SK-N-MC (cell line): ENCODE measurements around the gene BAD.

Experiments
- EZH2 ChIP-seq: fragments of 200-600 bp; sonication (generic); IDR thresholded peaks from one replicate; pipeline ENCODE4 v1.6.1; 2017; ENCODE audit warnings: antibody characterized with exemption
- FOXP2 ChIP-seq: optimal IDR thresholded peaks from 2 replicates; pipeline ENCODE3; 2011; ENCODE audit warnings: mild to moderate bottlenecking, moderate library complexity; ENCODE audit not compliant: insufficient read depth; ENCODE audit errors: extremely low read length, control extremely low read depth
- POLR2AphosphoS5 ChIP-seq: IDR thresholded peaks from 2 replicates; pipeline ENCODE4 v1.6.1; 2012; ENCODE audit warnings: mild to moderate bottlenecking, low read depth, low read length, borderline replicate concordance

DNA sequence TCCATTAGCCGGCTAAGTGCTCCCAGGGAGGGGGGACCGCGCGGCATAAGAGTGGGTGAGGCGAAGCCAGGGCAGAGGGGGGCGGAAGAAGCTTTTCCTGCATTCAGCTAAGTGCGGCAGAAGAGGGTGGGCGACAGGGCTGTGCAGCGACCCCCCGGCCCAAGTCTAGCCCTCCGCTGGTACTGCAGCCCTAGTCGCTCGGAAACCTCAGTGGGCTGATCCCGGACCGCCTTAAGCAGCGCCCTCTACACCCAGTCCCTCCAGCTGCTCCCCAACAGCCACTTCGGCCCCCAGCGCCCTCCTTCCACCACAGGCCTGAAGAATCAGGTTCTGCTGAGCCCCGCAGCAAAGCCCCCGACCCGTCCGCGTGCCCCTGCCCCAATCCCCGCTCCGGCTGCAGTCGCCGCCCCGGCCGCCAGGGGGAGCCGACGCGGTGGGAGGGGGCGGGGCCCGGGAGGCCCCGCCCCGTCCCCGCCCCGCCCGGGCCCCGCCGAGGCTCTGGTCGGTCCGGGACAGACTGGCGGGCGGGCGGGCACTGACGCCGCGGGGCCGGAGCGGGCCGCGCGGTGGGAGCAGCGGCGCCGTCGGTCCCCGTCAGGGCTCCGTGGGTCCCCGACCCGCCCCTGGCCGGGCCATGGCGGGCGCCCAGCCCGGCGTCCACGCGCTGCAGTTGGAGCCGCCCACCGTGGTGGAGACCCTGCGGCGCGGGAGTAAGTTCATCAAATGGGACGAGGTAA lies 33.3 kb downstream of the BAD start, which contains the start of gene PLCB3:
- peak; percentile 64; the same call in 1 of the 2 replicates for TF ChIP-seq POLR2AphosphoS5
- TF ChIP-seq EZH2: no peak
- no peak for TF ChIP-seq FOXP2
